OCI-LY1 (cell line): Measurements from ENCODE around the gene DNASE1L2.

ENCODE experiments used
- H2AFZ ChIP-seq: fragments of 200-600 bp; sonication (generic), shearing (Covaris generic); 2 replicates; pipeline ENCODE4 v1.6.0; 2014; ENCODE audit warnings: antibody characterized with exemption, mild to moderate bottlenecking, low read length
- H3F3A ChIP-seq: fragments of 200-600 bp; sonication (generic), shearing (Covaris generic); 2 replicates; pipeline ENCODE4 v1.6.0; 2014; ENCODE audit warnings: mild to moderate bottlenecking, antibody characterized with exemption, low read length, moderate library complexity; ENCODE audit not compliant: insufficient read depth
- H3K27ac ChIP-seq: fragments of 200-600 bp; sonication (generic); 2 replicates; pipeline ENCODE4 v1.5.1; 2014; ENCODE audit warnings: low read length, mixed run types, mild to moderate bottlenecking, low read depth; ENCODE audit not compliant: poor library complexity, severe bottlenecking
- H3K27me3 ChIP-seq: fragments of 200-600 bp; sonication (generic); 2 replicates; pipeline ENCODE4 v1.6.0; 2014; ENCODE audit warnings: antibody characterized with exemption, mild to moderate bottlenecking, low read length, moderate library complexity; ENCODE audit not compliant: insufficient read depth
- H3K36me3 ChIP-seq: fragments of 200-600 bp; sonication (generic); 2 replicates; pipeline ENCODE4 v1.6.1; 2014; ENCODE audit warnings: mild to moderate bottlenecking, antibody characterized with exemption, low read length, moderate library complexity, mixed read lengths; ENCODE audit not compliant: insufficient read depth
- H3K4me1 ChIP-seq: fragments of 200-600 bp; sonication (generic); 2 replicates; pipeline ENCODE4 v1.5.1; 2014; ENCODE audit warnings: mild to moderate bottlenecking, low read length, moderate library complexity; ENCODE audit not compliant: insufficient read depth, severe bottlenecking
- H3K4me2 ChIP-seq: fragments of 200-600 bp; sonication (generic), shearing (Covaris generic); 2 replicates; pipeline ENCODE4 v1.6.1; 2014; ENCODE audit warnings: low read length
- H3K4me3 ChIP-seq: fragments of 200-600 bp; sonication (generic); 2 replicates; pipeline ENCODE4 v1.5.1; 2014; ENCODE audit warnings: low read length, low read depth, mild to moderate bottlenecking, mixed read lengths; ENCODE audit not compliant: poor library complexity, severe bottlenecking
- H3K79me2 ChIP-seq: fragments of 200-600 bp; shearing (Covaris generic); 2 replicates; pipeline ENCODE4 v1.6.1; 2016; ENCODE audit warnings: mixed run types, low read length, mixed read lengths; ENCODE audit not compliant: insufficient read depth
- H3K9ac ChIP-seq: fragments of 200-600 bp; sonication (generic), shearing (Covaris generic); 2 replicates; pipeline ENCODE4 v1.6.1; 2014; ENCODE audit warnings: mild to moderate bottlenecking, low read length, mixed read lengths
- H3K9me2 ChIP-seq: fragments of 200-600 bp; sonication (generic), shearing (Covaris generic); 2 replicates; pipeline ENCODE4 v1.6.1; 2014; ENCODE audit warnings: low read depth, mild to moderate bottlenecking, low read length, mixed read lengths
- H3K9me3 ChIP-seq: fragments of 200-600 bp; shearing (Covaris generic); 2 replicates; pipeline ENCODE4 v1.6.1; 2014; ENCODE audit warnings: low read length, mixed read lengths
- H4K20me1 ChIP-seq: fragments of 200-600 bp; sonication (generic), shearing (Covaris generic); 2 replicates; pipeline ENCODE4 v1.6.0; 2016; ENCODE audit warnings: mild to moderate bottlenecking, low read length; ENCODE audit not compliant: insufficient read depth
- EZH2 ChIP-seq: fragments of 200-600 bp; sonication (generic), shearing (Covaris generic); IDR thresholded peaks from 2 replicates; pipeline ENCODE4 v1.8.0; 2017; ENCODE audit warnings: borderline replicate concordance, mixed run types, mild to moderate bottlenecking, antibody characterized with exemption, low read length, moderate library complexity, mixed read lengths
- TF ChIP-seq, protein P1 (sequence below): fragments of 200-600 bp; sonication (generic), shearing (Covaris generic); IDR thresholded peaks from 2 replicates; pipeline ENCODE4 v1.5.1; 2017; ENCODE audit warnings: mild to moderate bottlenecking, antibody characterized with exemption, low read length, moderate library complexity, mixed read lengths

Gene DNASE1L2

GRCh38 chr16:2280981-2281542 is 44.8 kb downstream of the DNASE1L2 start:
- no peak overlapping the region for H3K9ac ChIP-seq
- H2AFZ ChIP-seq: no peak overlapping the region
- no peaks in the 10 kb centered on the region for H3F3A ChIP-seq
- TF ChIP-seq, protein P1, sequence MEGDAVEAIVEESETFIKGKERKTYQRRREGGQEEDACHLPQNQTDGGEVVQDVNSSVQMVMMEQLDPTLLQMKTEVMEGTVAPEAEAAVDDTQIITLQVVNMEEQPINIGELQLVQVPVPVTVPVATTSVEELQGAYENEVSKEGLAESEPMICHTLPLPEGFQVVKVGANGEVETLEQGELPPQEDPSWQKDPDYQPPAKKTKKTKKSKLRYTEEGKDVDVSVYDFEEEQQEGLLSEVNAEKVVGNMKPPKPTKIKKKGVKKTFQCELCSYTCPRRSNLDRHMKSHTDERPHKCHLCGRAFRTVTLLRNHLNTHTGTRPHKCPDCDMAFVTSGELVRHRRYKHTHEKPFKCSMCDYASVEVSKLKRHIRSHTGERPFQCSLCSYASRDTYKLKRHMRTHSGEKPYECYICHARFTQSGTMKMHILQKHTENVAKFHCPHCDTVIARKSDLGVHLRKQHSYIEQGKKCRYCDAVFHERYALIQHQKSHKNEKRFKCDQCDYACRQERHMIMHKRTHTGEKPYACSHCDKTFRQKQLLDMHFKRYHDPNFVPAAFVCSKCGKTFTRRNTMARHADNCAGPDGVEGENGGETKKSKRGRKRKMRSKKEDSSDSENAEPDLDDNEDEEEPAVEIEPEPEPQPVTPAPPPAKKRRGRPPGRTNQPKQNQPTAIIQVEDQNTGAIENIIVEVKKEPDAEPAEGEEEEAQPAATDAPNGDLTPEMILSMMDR: no peak
- no peak for TF ChIP-seq EZH2
- H3K4me2 ChIP-seq: no peak overlapping the region
- H3K36me3 ChIP-seq: no peaks in the 10 kb centered on the region
- H3K4me1 ChIP-seq: no peaks in the 10 kb centered on the region
- no peak overlapping the region for H3K4me3 ChIP-seq
- no peaks in the 10 kb centered on the region for H3K9me3 ChIP-seq
- peaks cover 16% of the 10 kb centered on the region for H3K27me3 ChIP-seq
- H3K9me2 ChIP-seq: no peaks in the 10 kb centered on the region
- no peaks in the 10 kb centered on the region for H4K20me1 ChIP-seq
- no peak overlapping the region for H3K27ac ChIP-seq
- no peaks in the 10 kb centered on the region for H3K79me2 ChIP-seq

DNA sequence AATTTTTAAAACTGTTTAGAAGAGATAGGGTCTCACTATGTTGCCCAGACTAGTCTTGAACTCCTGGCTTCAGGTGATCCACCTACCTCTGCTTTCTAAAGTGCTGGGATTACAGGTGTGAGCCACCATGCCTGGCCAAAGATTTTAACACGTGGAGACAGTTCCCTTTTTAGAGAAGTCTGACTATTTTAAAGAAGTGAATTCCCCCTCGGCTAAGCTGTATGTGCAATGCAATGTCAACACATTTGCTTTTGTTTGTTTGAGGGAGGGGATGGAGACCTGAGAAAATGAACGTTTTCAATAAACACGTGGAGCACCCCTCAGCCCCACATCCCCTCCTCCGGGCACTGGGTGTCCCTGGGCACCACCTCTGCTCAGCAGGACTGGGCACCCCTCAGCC is 46.0 kb downstream of the DNASE1L2 start:
- H3K79me2 ChIP-seq: no peaks in the 10 kb centered on the region
- H3K4me1 ChIP-seq: no peaks in the 10 kb centered on the region
- H4K20me1 ChIP-seq: no peaks in the 10 kb centered on the region
- no peak overlapping the region for H3K4me2 ChIP-seq
- H3K9ac ChIP-seq: no peak overlapping the region
- H3K36me3 ChIP-seq: no peaks in the 10 kb centered on the region
- no peak overlapping the region for H3K27ac ChIP-seq
- no peak overlapping the region for H3K4me3 ChIP-seq
- no peaks in the 10 kb centered on the region for H3K9me3 ChIP-seq
- TF ChIP-seq EZH2: no peak
- TF ChIP-seq, protein P1: no peak
- peaks cover 16% of the 10 kb centered on the region for H3K27me3 ChIP-seq
- H3K9me2 ChIP-seq: no peaks in the 10 kb centered on the region
- H2AFZ ChIP-seq: no peak overlapping the region
- no peaks in the 10 kb centered on the region for H3F3A ChIP-seq

- TF ChIP-seq, protein P1: no peak
- no peak for TF ChIP-seq EZH2
- no peaks in the 10 kb centered on the region for H3K36me3 ChIP-seq
- no peaks in the 10 kb centered on the region for H3F3A ChIP-seq
- no peak overlapping the region for H3K9ac ChIP-seq
- H3K27me3 ChIP-seq: peaks cover 12% of the 10 kb centered on the region
- H3K4me2 ChIP-seq: no peak overlapping the region
- no peaks in the 10 kb centered on the region for H3K4me1 ChIP-seq
- no peak overlapping the region for H3K27ac ChIP-seq
- no peaks in the 10 kb centered on the region for H4K20me1 ChIP-seq
- H2AFZ ChIP-seq: no peak overlapping the region
- no peaks in the 10 kb centered on the region for H3K9me2 ChIP-seq
- no peaks in the 10 kb centered on the region for H3K9me3 ChIP-seq
- no peak overlapping the region for H3K4me3 ChIP-seq
- H3K79me2 ChIP-seq: no peaks in the 10 kb centered on the region
Observed at GRCh38 chr16:2282866-2283555, 46.8 kb downstream of the DNASE1L2 start.
